Measurements from ENCODE around the gene SLC39A8.

DNA sequence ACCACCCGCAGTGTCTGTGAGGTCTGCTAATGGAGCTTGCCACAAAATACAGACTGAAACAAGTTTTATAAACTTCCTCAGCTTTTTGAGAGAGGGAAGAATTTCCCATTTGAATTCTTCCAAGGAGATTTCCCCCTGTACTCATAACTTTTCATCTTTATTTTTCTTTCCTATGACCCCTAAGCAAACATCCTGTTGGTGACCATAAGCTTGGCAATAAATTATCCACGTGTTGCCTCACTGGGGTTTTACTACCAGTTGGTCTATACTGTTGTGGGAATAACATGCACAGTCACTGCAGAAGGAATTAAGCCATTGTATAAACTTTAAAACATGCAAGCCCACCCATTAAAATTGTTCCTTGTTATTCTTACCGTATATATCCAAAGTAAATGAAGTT lies 86.2 kb downstream of the SLC39A8 start:
- TF ChIP-seq, protein P1, sequence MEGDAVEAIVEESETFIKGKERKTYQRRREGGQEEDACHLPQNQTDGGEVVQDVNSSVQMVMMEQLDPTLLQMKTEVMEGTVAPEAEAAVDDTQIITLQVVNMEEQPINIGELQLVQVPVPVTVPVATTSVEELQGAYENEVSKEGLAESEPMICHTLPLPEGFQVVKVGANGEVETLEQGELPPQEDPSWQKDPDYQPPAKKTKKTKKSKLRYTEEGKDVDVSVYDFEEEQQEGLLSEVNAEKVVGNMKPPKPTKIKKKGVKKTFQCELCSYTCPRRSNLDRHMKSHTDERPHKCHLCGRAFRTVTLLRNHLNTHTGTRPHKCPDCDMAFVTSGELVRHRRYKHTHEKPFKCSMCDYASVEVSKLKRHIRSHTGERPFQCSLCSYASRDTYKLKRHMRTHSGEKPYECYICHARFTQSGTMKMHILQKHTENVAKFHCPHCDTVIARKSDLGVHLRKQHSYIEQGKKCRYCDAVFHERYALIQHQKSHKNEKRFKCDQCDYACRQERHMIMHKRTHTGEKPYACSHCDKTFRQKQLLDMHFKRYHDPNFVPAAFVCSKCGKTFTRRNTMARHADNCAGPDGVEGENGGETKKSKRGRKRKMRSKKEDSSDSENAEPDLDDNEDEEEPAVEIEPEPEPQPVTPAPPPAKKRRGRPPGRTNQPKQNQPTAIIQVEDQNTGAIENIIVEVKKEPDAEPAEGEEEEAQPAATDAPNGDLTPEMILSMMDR (IDR thresholded peaks at IDR 0.05), result no peak
- TF ChIP-seq POLR2AphosphoS5 (IDR thresholded peaks at IDR 0.05) (no peak), EP300 (IDR thresholded peaks at IDR 0.05) (no peak)

Data from suprapubic skin (tissue), 4 donors.